NCI-H146 treated with DMSO at 0.1 percent for 48 hours (cell line): ENCODE data around the gene CEACAM18.
"Not testable (repeated sequence)": the region's sequence is repeated elsewhere in the genome, so short reads cannot be mapped to it uniquely, and the experiment has no call there.

Experiments used
- DNase-seq: peaks from one replicate; lab custom pipeline; 2025; ENCODE audit not compliant: unreplicated experiment; lab: John Stamatoyannopoulos, UW

Gene CEACAM18

DNA sequence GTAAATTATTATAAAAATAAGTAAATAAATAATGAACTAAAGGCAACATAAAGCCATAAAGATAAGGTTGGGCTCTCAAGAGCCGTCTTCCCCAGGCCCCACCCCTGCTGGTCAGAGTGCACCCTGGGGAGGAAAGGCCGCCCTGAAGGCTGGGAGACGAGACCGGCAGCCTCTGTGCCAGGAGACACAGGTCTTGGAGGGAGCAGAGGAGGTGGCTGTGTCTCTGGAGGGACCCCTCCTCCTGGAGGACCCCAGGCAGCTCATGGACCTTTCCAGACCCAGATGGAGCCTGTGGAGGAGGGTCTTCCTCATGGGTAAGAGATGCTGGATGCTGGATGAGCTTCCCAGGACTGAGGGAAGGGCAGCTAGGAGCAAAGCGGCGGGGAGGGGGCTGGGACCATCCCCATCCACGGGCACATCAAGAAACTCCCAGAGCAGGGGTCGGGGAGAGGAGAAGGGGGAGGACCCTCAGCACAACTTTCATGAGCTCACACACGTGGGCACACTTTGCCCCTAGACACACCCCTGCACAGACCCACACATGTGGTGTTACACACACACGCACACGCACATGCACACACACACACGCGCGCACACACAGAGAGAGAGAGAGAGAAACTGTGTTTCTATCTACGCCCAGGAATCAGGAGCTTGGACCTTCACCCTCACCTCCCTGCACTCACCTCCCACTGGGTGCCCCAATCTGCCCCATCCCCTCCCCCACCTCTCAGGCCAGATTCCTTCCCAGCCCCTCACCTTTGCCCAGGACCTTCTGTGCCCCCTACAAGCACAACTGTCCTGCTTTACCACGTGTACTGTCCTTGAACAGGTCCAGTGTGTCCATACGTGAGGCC lies at the start of gene CEACAM18:
CEACAM18 (plus strand) TSS at position 159 of the 854 bp plus-strand sequence.
- no peak for DNase-seq

- no peak for DNase-seq
Observed at GRCh38 chr19:51430221-51430620, 48.1 kb upstream of the CEACAM18 start.

DNA sequence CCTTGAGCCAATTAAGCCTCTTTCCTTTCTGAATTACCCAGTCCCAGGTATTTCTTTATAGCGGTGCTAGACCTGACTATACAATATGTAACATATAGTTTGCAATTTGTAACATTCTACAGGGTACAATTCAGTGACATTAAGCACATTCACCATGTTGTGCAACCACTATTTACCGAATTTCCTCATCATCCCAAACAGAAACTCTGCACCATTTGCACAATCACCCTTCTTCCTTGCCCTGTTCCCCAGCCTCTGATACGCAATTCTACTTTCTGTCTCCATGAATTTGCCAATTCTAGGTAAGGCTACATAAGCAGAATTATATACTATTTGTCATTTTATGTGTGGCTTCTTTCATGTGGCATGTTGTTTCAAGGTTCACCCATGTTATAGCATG lies 47.2 kb upstream of the CEACAM18 start:
- no peak for DNase-seq

GRCh38 chr19:51433043-51433442 lies 45.3 kb upstream of the CEACAM18 start:
- no peak for DNase-seq

DNA sequence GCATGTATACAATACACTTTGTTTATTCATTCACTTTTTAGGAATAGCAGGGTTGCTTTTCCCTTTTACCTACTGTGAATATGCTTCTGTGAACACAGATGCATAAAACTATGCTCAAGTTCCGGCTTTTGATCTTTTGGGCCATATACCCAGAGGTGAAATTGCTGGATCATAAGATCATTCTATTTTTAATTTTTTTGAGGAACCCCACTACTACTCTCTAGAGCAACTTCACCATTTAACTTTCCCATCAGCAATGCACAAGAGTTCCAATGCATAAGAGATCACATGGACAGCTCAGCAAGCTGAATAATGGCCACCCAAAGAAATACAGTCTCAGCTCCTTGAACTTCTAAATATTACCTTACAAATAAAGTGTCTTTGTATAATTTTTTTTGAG lies 43.9 kb upstream of the CEACAM18 start:
- DNase-seq, result no peak

GRCh38 chr19:51439021-51439465 lies 39.3 kb upstream of the CEACAM18 start:
- DNase-seq, result no peak

DNA sequence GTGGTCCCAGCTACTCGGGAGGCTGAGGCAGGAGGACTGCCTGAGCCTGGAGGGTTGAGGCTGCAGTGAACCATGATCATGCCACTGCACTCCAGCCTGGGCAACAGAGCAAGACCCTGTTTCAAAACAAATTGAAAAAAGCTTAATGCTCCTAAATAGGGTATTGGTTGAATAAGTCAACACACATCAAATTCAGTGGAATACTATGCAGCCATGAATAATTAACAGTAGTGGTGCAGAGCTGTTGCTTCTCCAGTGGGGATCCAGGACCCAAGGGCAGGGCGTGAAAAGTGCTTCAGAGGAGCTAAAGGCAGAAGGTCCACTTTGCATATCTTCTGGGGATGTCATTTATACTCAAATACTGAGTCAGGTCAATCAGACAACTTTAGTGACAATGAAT lies 38.3 kb upstream of the CEACAM18 start:
- DNase-seq, result no peak

- no peak for DNase-seq
Observed at GRCh38 chr19:51440846-51441409, 37.4 kb upstream of the CEACAM18 start.

GRCh38 chr19:51441410-51442390 lies 36.6 kb upstream of the CEACAM18 start:
- no peak for DNase-seq

DNA sequence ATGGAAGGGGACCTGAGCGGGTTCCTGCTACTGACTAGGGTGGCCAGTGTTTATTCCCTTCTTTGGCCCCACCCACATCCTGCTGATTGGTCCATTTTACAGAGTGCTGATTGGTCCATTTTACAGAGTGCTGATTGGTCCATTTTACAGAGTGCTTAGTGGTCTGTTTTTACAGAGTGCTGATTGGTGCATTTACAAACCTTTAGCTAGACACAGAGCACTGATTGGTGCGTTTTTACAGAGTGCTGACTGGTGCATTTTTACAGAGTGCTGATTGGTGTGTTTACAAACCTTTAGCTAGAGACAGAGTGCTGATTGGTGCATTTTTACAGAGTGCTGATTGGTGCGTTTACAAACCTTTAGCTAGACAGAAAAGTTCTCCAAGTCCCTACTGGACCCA lies 30.8 kb upstream of the CEACAM18 start:
- not testable (repeated sequence) for DNase-seq

DNA sequence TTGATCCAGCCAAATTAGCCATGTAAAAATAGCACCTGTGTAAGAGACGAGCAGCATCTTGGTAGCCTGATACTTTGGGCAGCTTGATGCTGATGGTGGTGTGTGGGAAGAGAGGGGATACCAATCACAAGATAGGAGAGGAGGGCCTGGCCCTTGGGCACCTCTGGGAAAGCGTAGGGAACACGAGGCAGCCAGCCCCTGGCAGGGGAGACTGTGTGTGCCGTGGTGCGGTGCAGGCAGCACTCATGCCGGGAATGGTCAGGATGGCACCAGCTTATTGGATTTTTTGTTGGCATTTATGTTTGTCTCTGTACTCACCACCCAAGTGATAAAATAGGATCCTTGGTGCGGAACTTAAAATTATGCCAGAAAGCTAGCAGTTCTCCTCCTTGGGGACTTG lies 30.3 kb upstream of the CEACAM18 start:
- DNase-seq, result no peak

- DNase-seq, result no peak
Observed at GRCh38 chr19:51448411-51449016, 29.8 kb upstream of the CEACAM18 start.

DNA sequence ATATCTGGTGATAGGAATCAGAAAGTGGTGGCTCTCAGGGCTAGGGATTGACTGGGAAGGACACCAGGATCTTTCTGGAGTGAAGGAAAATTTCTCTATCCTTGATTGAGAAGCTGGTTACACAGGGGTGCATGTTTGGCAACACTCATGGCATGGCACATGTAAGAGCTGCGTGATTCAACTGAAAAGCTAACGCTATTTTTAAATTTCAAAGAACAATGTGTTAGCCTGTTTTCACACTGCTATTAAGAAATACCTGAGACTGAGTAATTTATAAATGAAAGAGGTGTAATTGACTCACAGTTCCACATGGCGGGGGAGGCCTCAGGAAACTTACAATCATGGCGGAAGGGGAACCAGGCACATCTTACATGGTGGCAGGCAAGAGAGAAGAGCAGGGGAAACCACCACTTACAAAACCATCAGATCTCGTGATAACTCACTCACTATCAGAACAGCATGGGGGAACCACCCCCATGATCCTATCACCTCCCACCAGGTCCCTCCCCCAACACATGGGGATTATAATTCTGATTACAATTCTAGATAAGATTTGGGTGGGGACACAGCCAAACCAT lies 27.5 kb upstream of the CEACAM18 start:
- no peak for DNase-seq

DNA sequence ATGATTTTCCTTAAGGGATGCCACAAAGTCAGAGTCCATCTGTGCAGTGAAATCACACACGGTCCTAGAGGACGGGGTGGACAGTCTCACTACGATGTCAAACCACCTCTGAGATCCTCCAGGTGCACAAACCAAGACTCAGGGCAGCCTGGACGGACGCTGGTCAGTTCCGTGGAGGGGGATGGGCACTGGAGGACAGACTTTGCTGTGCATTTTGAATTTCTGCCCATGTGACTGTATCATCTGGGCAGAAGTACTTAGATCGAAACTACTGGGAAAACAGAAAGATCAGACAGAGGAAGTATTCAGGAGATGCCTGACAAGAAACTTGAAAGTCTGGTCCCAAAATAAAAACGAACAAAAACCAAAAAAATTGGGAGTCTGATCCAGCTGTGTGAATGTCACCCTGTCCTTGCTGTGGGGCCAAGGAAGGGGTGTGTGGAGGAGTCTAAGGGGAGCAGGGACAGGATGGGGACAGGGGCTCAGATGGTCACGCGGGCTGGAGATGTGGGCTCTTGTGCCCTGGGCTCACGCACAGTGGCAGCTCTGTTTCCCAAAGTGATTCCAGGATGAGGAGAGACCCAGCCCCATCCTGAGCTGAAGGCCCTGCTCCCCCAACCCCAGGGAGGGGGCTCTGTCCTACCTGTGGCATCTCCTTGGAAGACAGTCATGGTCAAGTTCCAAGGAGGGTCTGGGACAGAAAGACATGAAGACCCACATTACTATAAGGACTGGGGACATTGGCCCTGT lies 21.6 kb upstream of the CEACAM18 start:
- no peak for DNase-seq

DNA sequence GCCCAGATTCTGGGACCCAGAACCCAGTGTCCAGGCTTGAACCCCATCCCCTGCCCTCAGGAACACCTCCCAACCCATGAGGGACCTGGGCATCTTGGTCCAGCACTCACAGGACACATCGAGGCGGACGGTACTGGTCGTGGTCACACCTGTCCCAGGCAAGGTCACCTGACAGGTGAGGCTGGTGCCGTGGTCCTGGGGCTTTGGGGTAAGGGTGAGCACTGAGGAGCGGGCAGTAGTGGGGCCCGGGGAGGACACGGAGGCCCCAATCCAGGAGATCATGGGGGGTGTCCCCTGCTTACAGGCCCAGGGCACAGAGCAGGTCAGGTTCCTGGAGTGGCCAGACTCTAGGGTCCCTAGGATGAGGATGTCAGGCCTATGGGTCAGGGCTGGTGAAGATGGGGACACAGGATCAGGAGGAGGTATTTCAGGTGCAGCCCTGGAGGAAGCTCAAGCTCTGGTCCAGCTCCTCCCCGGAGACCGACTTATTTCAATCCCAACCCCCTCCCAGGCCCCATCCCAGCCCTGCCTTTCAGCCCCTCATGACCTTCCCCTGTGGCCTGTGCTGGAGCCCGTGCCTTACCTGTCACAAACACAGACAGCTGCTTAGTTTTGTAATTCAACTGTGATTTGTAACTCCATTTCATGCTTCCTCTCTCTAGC lies 20.9 kb upstream of the CEACAM18 start:
- DNase-seq, result no peak

GRCh38 chr19:51458051-51458645 lies 20.2 kb upstream of the CEACAM18 start, which contains the start of gene SIGLEC8:
TSS of gene SIGLEC8 (minus strand) at chr19:51458454. CDS start at chr19:51458387, 67 bp downstream.
- DNase-seq, result no peak

DNA sequence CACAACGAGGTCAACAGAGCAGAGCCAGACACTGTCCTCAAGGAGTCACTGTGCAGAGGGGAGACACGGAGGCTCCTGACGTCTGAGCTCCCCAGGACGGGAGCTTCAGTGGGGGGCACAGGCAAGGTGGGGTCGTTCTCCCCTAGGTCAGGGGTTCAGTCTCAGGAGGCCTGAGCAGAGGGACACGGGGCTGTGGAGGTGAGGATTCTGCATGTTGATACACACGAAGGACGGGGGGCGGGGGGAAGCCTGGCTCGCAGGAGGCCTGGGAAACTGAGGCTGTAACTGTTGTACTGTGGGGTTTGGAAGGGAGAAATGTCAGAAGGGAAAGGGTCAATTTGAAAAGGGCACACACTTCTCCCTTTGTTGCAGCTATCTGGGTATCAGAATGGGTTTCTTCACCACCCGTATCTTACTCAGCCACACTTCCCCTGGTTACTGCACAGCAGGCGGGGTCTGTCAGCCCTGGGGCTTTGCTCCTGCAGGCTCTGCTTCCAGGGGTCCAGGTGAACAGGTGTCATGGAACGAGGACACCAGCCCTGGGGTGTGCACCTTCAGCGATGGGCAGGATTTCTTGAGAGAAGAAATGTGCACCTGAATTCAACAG lies 19.3 kb upstream of the CEACAM18 start:
- no peak for DNase-seq
